ENCODE measurements around the gene CNN2.

DNA sequence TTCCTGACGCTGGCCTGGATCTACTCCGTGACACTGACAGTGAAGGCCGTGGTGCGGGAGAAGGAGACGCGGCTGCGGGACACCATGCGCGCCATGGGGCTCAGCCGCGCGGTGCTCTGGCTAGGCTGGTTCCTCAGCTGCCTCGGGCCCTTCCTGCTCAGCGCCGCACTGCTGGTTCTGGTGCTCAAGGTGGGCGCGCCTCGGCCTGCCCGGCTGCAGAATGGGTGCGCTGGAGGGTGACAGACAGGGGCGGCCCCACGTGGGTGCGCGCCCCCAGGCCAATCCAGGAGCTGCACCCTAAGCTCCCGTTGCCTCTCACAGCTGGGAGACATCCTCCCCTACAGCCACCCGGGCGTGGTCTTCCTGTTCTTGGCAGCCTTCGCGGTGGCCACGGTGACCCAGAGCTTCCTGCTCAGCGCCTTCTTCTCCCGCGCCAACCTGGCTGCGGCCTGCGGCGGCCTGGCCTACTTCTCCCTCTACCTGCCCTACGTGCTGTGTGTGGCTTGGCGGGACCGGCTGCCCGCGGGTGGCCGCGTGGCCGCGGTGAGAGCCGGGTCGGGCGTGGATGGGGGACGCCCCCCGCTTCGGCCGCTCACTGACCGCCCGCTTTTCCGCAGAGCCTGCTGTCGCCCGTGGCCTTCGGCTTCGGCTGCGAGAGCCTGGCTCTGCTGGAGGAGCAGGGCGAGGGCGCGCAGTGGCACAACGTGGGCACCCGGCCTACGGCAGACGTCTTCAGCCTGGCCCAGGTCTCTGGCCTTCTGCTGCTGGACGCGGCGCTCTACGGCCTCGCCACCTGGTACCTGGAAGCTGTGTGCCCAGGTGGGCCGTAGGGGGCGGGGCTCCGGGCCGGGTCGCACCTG lies 20.7 kb downstream of the CNN2 start:
- no peak for TF ChIP-seq TAF1 (IDR thresholded peaks at IDR 0.05; ENCODE audit: borderline replicate concordance, low read depth, low read length)
- no peak for TF ChIP-seq POLR2AphosphoS5 (IDR thresholded peaks at IDR 0.05; ENCODE audit: low read depth, low read length)

Measured in GM12892 (cell line).